Adrenal gland (tissue), 5 donors: Measurements from ENCODE around the gene REEP3.

ENCODE experiments used
- CTCF ChIP-seq, 6 experiments: fragments of 450-650 bp in 4 of 6; fragments of 200-600 bp in 2 of 6; sonication (generic) in 1 of 6; IDR thresholded peaks; 1 replicate in 5 of 6; 2 replicates in 1 of 6; pipeline versions ENCODE4 v1.5.1 to v1.8.0; 2016 to 2021; ENCODE audit warnings: antibody characterized with exemption in 6 of 6, mild to moderate bottlenecking in 2 of 6, moderate library complexity in 1 of 6
- POLR2A ChIP-seq, 2 donors: fragments of 450-650 bp; IDR thresholded peaks; one replicate each; pipeline ENCODE4 v1.6.1; 2017; ENCODE audit warnings: antibody characterized with exemption in 2 of 2, mild to moderate bottlenecking in 2 of 2, moderate library complexity in 1 of 2
- donor health status: DM: no; HTN: no; CAD: no.

- TF ChIP-seq CTCF (IDR thresholded peaks at IDR 0.05) (no peak), POLR2A (IDR thresholded peaks at IDR 0.05) (no peak)
Observed at GRCh38 chr10:63644418-63645142, 123.4 kb downstream of the REEP3 start.
